ENCODE data around the gene LBP. TPM values are rescaled to one million over a fixed set of nuclear protein-coding genes. Genes with fewer than 3 reads are reported as not detected.

LBP gene
- total and polyA plus RNA-seq, 2 experiments from 2014 or later: 0.10 to 0.19 TPM

GRCh38 chr20:38340693-38341092, 5.6 kb upstream of the LBP start:
- TF ChIP-seq, protein P1, sequence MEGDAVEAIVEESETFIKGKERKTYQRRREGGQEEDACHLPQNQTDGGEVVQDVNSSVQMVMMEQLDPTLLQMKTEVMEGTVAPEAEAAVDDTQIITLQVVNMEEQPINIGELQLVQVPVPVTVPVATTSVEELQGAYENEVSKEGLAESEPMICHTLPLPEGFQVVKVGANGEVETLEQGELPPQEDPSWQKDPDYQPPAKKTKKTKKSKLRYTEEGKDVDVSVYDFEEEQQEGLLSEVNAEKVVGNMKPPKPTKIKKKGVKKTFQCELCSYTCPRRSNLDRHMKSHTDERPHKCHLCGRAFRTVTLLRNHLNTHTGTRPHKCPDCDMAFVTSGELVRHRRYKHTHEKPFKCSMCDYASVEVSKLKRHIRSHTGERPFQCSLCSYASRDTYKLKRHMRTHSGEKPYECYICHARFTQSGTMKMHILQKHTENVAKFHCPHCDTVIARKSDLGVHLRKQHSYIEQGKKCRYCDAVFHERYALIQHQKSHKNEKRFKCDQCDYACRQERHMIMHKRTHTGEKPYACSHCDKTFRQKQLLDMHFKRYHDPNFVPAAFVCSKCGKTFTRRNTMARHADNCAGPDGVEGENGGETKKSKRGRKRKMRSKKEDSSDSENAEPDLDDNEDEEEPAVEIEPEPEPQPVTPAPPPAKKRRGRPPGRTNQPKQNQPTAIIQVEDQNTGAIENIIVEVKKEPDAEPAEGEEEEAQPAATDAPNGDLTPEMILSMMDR (conservative IDR thresholded peaks at IDR 0.05; ENCODE audit: low read depth in 2 of 2): no peak
- TF ChIP-seq ZNF331 (CRISPR knock-in tag; IDR thresholded peaks at IDR 0.05; ENCODE audit: low read depth) (no peak), REST (IDR thresholded peaks at IDR 0.05; ENCODE audit: unreplicated experiment) (no peak), ZNF114 (CRISPR knock-in tag; IDR thresholded peaks at IDR 0.05) (no peak), STAT1 (IDR thresholded peaks at IDR 0.05; ENCODE audit: unreplicated experiment) (no peak)
- H3K4me1 Mint-ChIP-seq: peaks cover 46% of the 10 kb centered on the region

GRCh38 chr20:38342216-38342615, 4.1 kb upstream of the LBP start:
- H3K27me3 ChIP-seq (ENCODE audit: insufficient read depth): no peaks in the 10 kb centered on the region
- peaks cover 3% of the 10 kb centered on the region; the same call in 1 of the 2 replicates for H3K9me2 ChIP-seq (ENCODE audit: insufficient read depth)
- H3F3A ChIP-seq (replicated peaks; ENCODE audit: low read depth): peaks cover 17% of the 10 kb centered on the region
- ATAC-seq: peak; percentile 83
- peak overlapping the region; percentile 90 for H3K27ac Mint-ChIP-seq
- no peaks in the 10 kb centered on the region for H4K20me1 ChIP-seq (replicated peaks; ENCODE audit: insufficient read depth)
- TF ChIP-seq, protein P2, sequence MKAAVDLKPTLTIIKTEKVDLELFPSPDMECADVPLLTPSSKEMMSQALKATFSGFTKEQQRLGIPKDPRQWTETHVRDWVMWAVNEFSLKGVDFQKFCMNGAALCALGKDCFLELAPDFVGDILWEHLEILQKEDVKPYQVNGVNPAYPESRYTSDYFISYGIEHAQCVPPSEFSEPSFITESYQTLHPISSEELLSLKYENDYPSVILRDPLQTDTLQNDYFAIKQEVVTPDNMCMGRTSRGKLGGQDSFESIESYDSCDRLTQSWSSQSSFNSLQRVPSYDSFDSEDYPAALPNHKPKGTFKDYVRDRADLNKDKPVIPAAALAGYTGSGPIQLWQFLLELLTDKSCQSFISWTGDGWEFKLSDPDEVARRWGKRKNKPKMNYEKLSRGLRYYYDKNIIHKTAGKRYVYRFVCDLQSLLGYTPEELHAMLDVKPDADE (IDR thresholded peaks at IDR 0.05): no peak
- 0 out of 2 replicates have a peak, but pooled peaks have one; percentile 27 for TF ChIP-seq NANOG (IDR thresholded peaks at IDR 0.05; ENCODE audit: borderline replicate concordance)
- peak; percentile 91 for TF ChIP-seq ZNF462 (CRISPR knock-in tag; IDR thresholded peaks at IDR 0.05)
- peak; percentile 51; the same call in 1 of the 2 replicates for TF ChIP-seq CREB1 (CRISPR knock-in tag; IDR thresholded peaks at IDR 0.05; ENCODE audit: low read depth)
- peak; percentile 80 for DNase-seq (ENCODE audit: low spot score)
- H3K27ac ChIP-seq (ENCODE audit: low read depth): peak overlapping the region; percentile 90
- H3K4me1 ChIP-seq (ENCODE audit: insufficient read depth): peaks cover 47% of the 10 kb centered on the region
- H3K36me3 ChIP-seq (ENCODE audit: insufficient read depth): no peaks in the 10 kb centered on the region
- H2AFZ ChIP-seq: peak overlapping the region; percentile 38; the same call in 1 of the 2 replicates
- H3K4me2 ChIP-seq: peak overlapping the region; percentile 57
- H3K36me3 Mint-ChIP-seq (ENCODE audit: low read depth): peaks cover 10% of the 10 kb centered on the region; the same call in 2 of the 3 replicates
- no peaks in the 10 kb centered on the region for H3K79me2 ChIP-seq (replicated peaks; ENCODE audit: insufficient read depth)
- H3K4me1 Mint-ChIP-seq: peaks cover 46% of the 10 kb centered on the region
- H3K4me3 ChIP-seq: peak overlapping the region; percentile 21; the same call in 1 of the 2 replicates
- peak overlapping the region; percentile 8; the same call in 1 of the 3 replicates for H3K4me3 Mint-ChIP-seq
- H3K27me3 Mint-ChIP-seq (ENCODE audit: insufficient read depth, low read depth, poor library complexity): peaks cover 10% of the 10 kb centered on the region
- H3K9me3 Mint-ChIP-seq: peaks cover 13% of the 10 kb centered on the region

More at GRCh38 chr20:38340693-38341092, 5.6 kb upstream of the LBP start:
- DNase-seq (ENCODE audit: low spot score): no peak
- Histone ChIP-seq H3K4me1 (ENCODE audit: insufficient read depth) (peaks cover 47% of the 10 kb centered on the region), H3K9me2 (ENCODE audit: insufficient read depth) (peaks cover 3% of the 10 kb centered on the region; the same call in 1 of the 2 replicates), H4K20me1 (replicated peaks; ENCODE audit: insufficient read depth) (no peaks in the 10 kb centered on the region), H3K79me2 (replicated peaks; ENCODE audit: insufficient read depth) (no peaks in the 10 kb centered on the region), H3F3A (replicated peaks; ENCODE audit: low read depth) (peaks cover 17% of the 10 kb centered on the region), H3K27ac (ENCODE audit: low read depth) (no peak overlapping the region), H3K4me2 (no peak overlapping the region; the same call in 1 of the 2 replicates), H3K4me3 (no peak overlapping the region), H3K36me3 (ENCODE audit: insufficient read depth) (no peaks in the 10 kb centered on the region), H2AFZ (no peak overlapping the region), H3K27me3 (ENCODE audit: insufficient read depth) (no peaks in the 10 kb centered on the region)
- no peak overlapping the region; the same call in 1 of the 2 replicates for H3K27ac Mint-ChIP-seq
- ATAC-seq: no peak
- H3K36me3 Mint-ChIP-seq (ENCODE audit: low read depth): peaks cover 10% of the 10 kb centered on the region; the same call in 2 of the 3 replicates
- H3K4me3 Mint-ChIP-seq: no peak overlapping the region
- H3K9me3 Mint-ChIP-seq: peaks cover 13% of the 10 kb centered on the region
- H3K27me3 Mint-ChIP-seq (ENCODE audit: insufficient read depth, low read depth, poor library complexity): peaks cover 10% of the 10 kb centered on the region

Measured in GM23338 (cell line).